ENCODE results near the gene BICDL1. TPM values are rescaled to one million over a fixed set of nuclear protein-coding genes. Genes with fewer than 3 reads are reported as not detected.

BICDL1 gene
- total and polyA plus RNA-seq, 2 donors (not counting 3 experiments of a cell fraction or from before 2014, with no cell fraction given): 0.19 TPM; not detected in 1

DNA sequence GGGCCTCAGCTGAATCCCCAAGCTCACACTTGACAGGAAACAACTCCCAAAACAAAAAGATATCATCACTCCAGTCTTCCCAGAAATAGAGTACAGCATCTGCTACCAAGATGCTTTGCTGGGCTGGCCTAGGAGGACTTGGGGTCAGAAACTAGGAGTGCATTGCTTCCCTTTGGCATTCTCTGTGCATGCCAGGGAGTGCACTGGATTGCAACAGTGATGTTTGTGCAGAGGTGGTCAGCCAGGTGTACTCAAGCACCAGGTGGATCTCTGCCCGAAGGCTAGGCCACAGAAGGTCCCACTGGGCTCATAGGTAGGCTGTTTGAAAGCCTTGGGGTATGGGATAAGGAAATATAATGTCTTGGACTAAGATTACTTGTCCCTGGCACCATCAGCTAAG, 76.4 kb downstream of the BICDL1 start:
- Histone ChIP-seq H3K9me3 (replicated peaks; ENCODE audit: control insufficient read depth, insufficient read depth, low read length) (no peaks in the 10 kb centered on the region), H2AFZ (ENCODE audit: low read depth, low read length) (no peak overlapping the region), H3K4me3 (replicated peaks in 1 of 3; ENCODE audit: insufficient read depth in 1 of 3, low read depth in 1 of 3, low read length in 3 of 3) (no peak overlapping the region), H3K27ac (ENCODE audit: insufficient read depth, low read depth, low read length) (no peak overlapping the region), H3K4me1 (ENCODE audit: control insufficient read depth, extremely low read depth, insufficient read depth, low read length) (no peaks in the 10 kb centered on the region), H3K79me2 (ENCODE audit: control insufficient read depth, insufficient read depth, low read length) (no peaks in the 10 kb centered on the region), H3K36me3 (ENCODE audit: control insufficient read depth in 2 of 2, extremely low read depth in 1 of 2, insufficient read depth in 2 of 2, low read length in 2 of 2) (no peaks in the 10 kb centered on the region), H3K4me2 (ENCODE audit: insufficient read depth, low read length) (no peak overlapping the region), H3K9ac (replicated peaks; ENCODE audit: extremely low read depth, insufficient read depth, low read length) (no peak overlapping the region), H3K27me3 (ENCODE audit: control insufficient read depth in 2 of 2, insufficient read depth in 2 of 2, low read length in 2 of 2) (peaks cover 32 to 47% of the 10 kb centered on the region in 2 experiments), H4K20me1 (replicated peaks; ENCODE audit: control insufficient read depth, extremely low read depth, insufficient read depth, low read length) (no peaks in the 10 kb centered on the region), H3K9me1 (replicated peaks; ENCODE audit: control insufficient read depth, extremely low read depth, insufficient read depth, low read length) (no peaks in the 10 kb centered on the region)
- POLR2A ChIA-PET: no interaction called here
- intact Hi-C loops (cut with micrococcal nuclease) (no loop called here), dilution Hi-C loops (cut with MboI; ENCODE audit: extremely low pct_ligation_motif_present, low sequenced_read_pairs) (no loop called here)
- DNase-seq (ENCODE audit: low read depth, low spot score): no peak
- CTCF ChIA-PET: no interaction called here
- BruUV-seq (replicated peaks): no TSS peak
- no peak for FAIRE-seq
- no peak for TF ChIP-seq MYC (IDR thresholded peaks at IDR 0.05; ENCODE audit: low read depth, low read length)
- TF ChIP-seq, protein P1, sequence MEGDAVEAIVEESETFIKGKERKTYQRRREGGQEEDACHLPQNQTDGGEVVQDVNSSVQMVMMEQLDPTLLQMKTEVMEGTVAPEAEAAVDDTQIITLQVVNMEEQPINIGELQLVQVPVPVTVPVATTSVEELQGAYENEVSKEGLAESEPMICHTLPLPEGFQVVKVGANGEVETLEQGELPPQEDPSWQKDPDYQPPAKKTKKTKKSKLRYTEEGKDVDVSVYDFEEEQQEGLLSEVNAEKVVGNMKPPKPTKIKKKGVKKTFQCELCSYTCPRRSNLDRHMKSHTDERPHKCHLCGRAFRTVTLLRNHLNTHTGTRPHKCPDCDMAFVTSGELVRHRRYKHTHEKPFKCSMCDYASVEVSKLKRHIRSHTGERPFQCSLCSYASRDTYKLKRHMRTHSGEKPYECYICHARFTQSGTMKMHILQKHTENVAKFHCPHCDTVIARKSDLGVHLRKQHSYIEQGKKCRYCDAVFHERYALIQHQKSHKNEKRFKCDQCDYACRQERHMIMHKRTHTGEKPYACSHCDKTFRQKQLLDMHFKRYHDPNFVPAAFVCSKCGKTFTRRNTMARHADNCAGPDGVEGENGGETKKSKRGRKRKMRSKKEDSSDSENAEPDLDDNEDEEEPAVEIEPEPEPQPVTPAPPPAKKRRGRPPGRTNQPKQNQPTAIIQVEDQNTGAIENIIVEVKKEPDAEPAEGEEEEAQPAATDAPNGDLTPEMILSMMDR (IDR thresholded peaks at IDR 0.05; ENCODE audit: extremely low read depth in 1 of 2, insufficient read depth in 1 of 2, low read depth in 1 of 2, low read length in 2 of 2): no peak
- TF ChIP-seq POLR2AphosphoS5 (IDR thresholded peaks at IDR 0.05; ENCODE audit: insufficient read depth, low read depth, low read length): no peak
- TF ChIP-seq EZH2 (IDR thresholded peaks at IDR 0.05; ENCODE audit: borderline replicate concordance, low read depth, low read length, severe bottlenecking): no peak
- TF ChIP-seq JUN (IDR thresholded peaks at IDR 0.05; ENCODE audit: borderline replicate concordance, insufficient read depth, insufficient read length, low read depth): no peak
- TF ChIP-seq, protein P2, sequence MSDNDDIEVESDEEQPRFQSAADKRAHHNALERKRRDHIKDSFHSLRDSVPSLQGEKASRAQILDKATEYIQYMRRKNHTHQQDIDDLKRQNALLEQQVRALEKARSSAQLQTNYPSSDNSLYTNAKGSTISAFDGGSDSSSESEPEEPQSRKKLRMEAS (IDR thresholded peaks at IDR 0.05; ENCODE audit: insufficient read depth, insufficient read length): no peak
- no peak for TF ChIP-seq FOS (IDR thresholded peaks at IDR 0.05; ENCODE audit: borderline replicate concordance, insufficient read depth, low read length)
- no peak for TF ChIP-seq GATA2 (IDR thresholded peaks at IDR 0.05; ENCODE audit: insufficient read depth, insufficient read length, low read depth, low read length)
- no peak for TF ChIP-seq POLR2A (IDR thresholded peaks at IDR 0.05; ENCODE audit: low read depth, low read length)

Data from endothelial cell of umbilical vein (primary cell).